ENCODE results near the gene AGRN. TPM values are rescaled to one million over a fixed set of nuclear protein-coding genes. Genes with fewer than 3 reads are reported as not detected.
A peak's percentile ranks its signal among the peaks of the same experiment; 100 is the strongest.
"Not testable (repeated sequence)": the region's sequence is repeated elsewhere in the genome, so short reads cannot be mapped to it uniquely, and the experiment has no call there.

Gene AGRN
- polyA plus RNA-seq, 3 donors, result 0.06 to 4.7 (median 0.43) TPM

- H3K4me2 ChIP-seq (replicated peaks; ENCODE audit: extremely low read depth, low read length, poor library complexity, severe bottlenecking), result no peak overlapping the region
- H3K27ac ChIP-seq (ENCODE audit: low read depth in 1 of 2, low read length in 2 of 2), result no peak overlapping the region
- H3K4me1 ChIP-seq (ENCODE audit: control insufficient read depth in 1 of 2, insufficient read depth in 2 of 2, low read length in 2 of 2), result no peaks in the 10 kb centered on the region
- H3K9me3 ChIP-seq (replicated peaks in 1 of 2; ENCODE audit: control insufficient read depth in 1 of 2, insufficient read depth in 1 of 2, low read length in 2 of 2), result peaks cover 22 to 28% of the 10 kb centered on the region in 2 donors
- H4K20me1 ChIP-seq (ENCODE audit: insufficient read depth, low read length), result peaks cover 12% of the 10 kb centered on the region
- Mint-ChIP-seq H3K4me3 (no peak overlapping the region), H3K4me1 (peaks cover 6% of the 10 kb centered on the region), H3K9me3 (peaks cover 14 to 37% (median 30%) of the 10 kb centered on the region in 7 donors), H3K36me3 (peaks cover 0 to 2% of the 10 kb centered on the region in 2 donors), H3K27ac (no peak overlapping the region), H3K27me3 (ENCODE audit: low read depth in 3 of 3) (peaks cover 58 to 81% (median 69%) of the 10 kb centered on the region in 3 donors)
- TF ChIP-seq CTCF (IDR thresholded peaks at IDR 0.05), result no peak
- no peak overlapping the region for H2AFZ ChIP-seq (ENCODE audit: insufficient read depth, low read depth, low read length, poor library complexity, severe bottlenecking)
- intact Hi-C loops (cut with micrococcal nuclease), result no loop called here
- WGBS (ENCODE audit: insufficient coverage), result 68% methylated on average over 12 of the region's 15 CpGs
- H3K36me3 ChIP-seq (replicated peaks in 1 of 2; ENCODE audit: control insufficient read depth in 1 of 2, insufficient read depth in 2 of 2, low read length in 2 of 2), result no peaks in the 10 kb centered on the region
- H3K27me3 ChIP-seq (ENCODE audit: control insufficient read depth in 2 of 2, insufficient read depth in 2 of 2, low read length in 2 of 2), result peaks cover 16 to 47% of the 10 kb centered on the region in 2 donors
- no peak overlapping the region for H3K4me3 ChIP-seq (replicated peaks in 1 of 3; ENCODE audit: low read depth in 2 of 3, low read length in 3 of 3)
- no peaks in the 10 kb centered on the region for H3K79me2 ChIP-seq (ENCODE audit: insufficient read depth, low read length)
- DNase-seq, result peak in 1 of 3 donors; percentile 8
- H3K9ac ChIP-seq (ENCODE audit: insufficient read depth, low read length, poor library complexity, severe bottlenecking), result no peak overlapping the region
Measured at GRCh38 chr1:993379-993995, 26.4 kb upstream of the AGRN start.

DNA sequence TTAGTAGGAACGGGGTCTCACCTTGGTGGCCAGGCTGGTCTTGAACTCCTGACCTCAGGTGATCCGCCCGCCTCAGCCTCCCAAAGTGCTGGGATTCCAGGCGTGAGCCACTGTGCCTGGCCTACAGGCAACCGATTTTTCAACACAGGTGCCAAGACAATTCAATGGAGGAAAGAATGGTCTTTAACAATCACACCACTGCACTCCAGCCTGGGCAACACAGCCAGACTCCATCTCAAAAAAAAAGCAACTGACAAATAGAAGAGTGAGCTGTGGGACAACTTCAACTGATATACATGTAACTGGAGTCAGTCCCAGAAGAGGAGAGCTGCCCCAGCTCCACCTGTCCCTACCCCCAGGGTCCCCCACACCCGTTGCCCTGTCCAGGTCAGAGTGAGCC is 25.4 kb upstream of the AGRN start:
- H3K27me3 ChIP-seq (ENCODE audit: control insufficient read depth in 2 of 2, insufficient read depth in 2 of 2, low read length in 2 of 2), result peaks cover 19 to 41% of the 10 kb centered on the region in 2 donors
- Mint-ChIP-seq H3K27me3 (ENCODE audit: low read depth in 3 of 3) (peaks cover 50 to 80% (median 66%) of the 10 kb centered on the region in 3 donors), H3K27ac (peak overlapping the region in 1 of 7 donors; percentile 19)

More for the DNA sequence above, 25.4 kb upstream of the AGRN start:
- H3K4me1 ChIP-seq (ENCODE audit: control insufficient read depth in 1 of 2, insufficient read depth in 2 of 2, low read length in 2 of 2); DNase-seq; H3K4me3 ChIP-seq (replicated peaks in 1 of 3; ENCODE audit: low read depth in 2 of 3, low read length in 3 of 3); H3K27ac ChIP-seq (ENCODE audit: low read depth in 1 of 2, low read length in 2 of 2); H2AFZ ChIP-seq (ENCODE audit: insufficient read depth, low read depth, low read length, poor library complexity, severe bottlenecking); H3K4me2 ChIP-seq (replicated peaks; ENCODE audit: extremely low read depth, low read length, poor library complexity, severe bottlenecking); H3K36me3 Mint-ChIP-seq; H3K79me2 ChIP-seq (ENCODE audit: insufficient read depth, low read length); intact Hi-C loops (cut with micrococcal nuclease); H3K4me1 Mint-ChIP-seq; H3K36me3 ChIP-seq (replicated peaks in 1 of 2; ENCODE audit: control insufficient read depth in 1 of 2, insufficient read depth in 2 of 2, low read length in 2 of 2); H3K9ac ChIP-seq (ENCODE audit: insufficient read depth, low read length, poor library complexity, severe bottlenecking): not testable (repeated sequence)
- peaks cover 8 to 40% (median 30%) of the 10 kb centered on the region in 7 donors for H3K9me3 Mint-ChIP-seq
- H3K4me3 Mint-ChIP-seq, result peak overlapping the region in 1 of 2 donors; percentile 70
- Histone ChIP-seq H4K20me1 (ENCODE audit: insufficient read depth, low read length) (peaks cover 12% of the 10 kb centered on the region), H3K9me3 (replicated peaks in 1 of 2; ENCODE audit: control insufficient read depth in 1 of 2, insufficient read depth in 1 of 2, low read length in 2 of 2) (peaks cover 22 to 28% of the 10 kb centered on the region in 2 donors)
- WGBS (ENCODE audit: insufficient coverage), result 75% methylated on average over 2 of the region's 6 CpGs

All from CD14-positive monocyte (primary cell).